H1 (cell line): Measurements from ENCODE around the gene KDM6A. TPM values are rescaled to one million over a fixed set of nuclear protein-coding genes. Genes with fewer than 3 reads are reported as not detected.

Experiments
- CTCF ChIA-PET: fragments of 300-600 bp; sonication (Branson Sonifier 250); formaldehyde crosslinking; loops from one replicate; lab custom pipeline; 2021; ENCODE audit not compliant: partially characterized antibody; lab: Charles Lee
- POLR2A ChIA-PET: fragments of 300-600 bp; sonication (Branson Sonifier 250); formaldehyde crosslinking; loops from one replicate; lab custom pipeline; 2021; ENCODE audit warnings: inconsistent platforms; ENCODE audit not compliant: partially characterized antibody; lab: Charles Lee
- DNase-seq, 2 experiments: peaks; one replicate each; pipeline versions ENCODE4 v3.0.0 to v3.0.0-alpha.2; 2010 to 2022; ENCODE audit warnings: low spot score in 2 of 2, low read depth in 1 of 2, mixed read lengths in 1 of 2
- FAIRE-seq: peaks from 2 replicates; lab custom pipeline; 2011; peaks lifted over from hg19 to GRCh38; lab: Jason Lieb, UNC
- H2AFZ ChIP-seq: 2 replicates; pipeline ENCODE4 v1.8.1; 2012; ENCODE audit warnings: low read length, inconsistent platforms
- H2AK5ac ChIP-seq: 2 replicates; pipeline ENCODE4 v1.6.1; 2013; ENCODE audit warnings: low read depth, low read length
- H2BK120ac ChIP-seq: replicated peaks from 2 replicates; pipeline ENCODE3; 2013; ENCODE audit warnings: low read depth, low read length, inconsistent platforms
- H2BK12ac ChIP-seq: 2 replicates; pipeline ENCODE4 v1.6.1; 2013; ENCODE audit warnings: low read depth, low read length
- H2BK15ac ChIP-seq: 2 replicates; pipeline ENCODE4 v1.6.1; 2013; ENCODE audit warnings: low read length
- H2BK20ac ChIP-seq: 2 replicates; pipeline ENCODE4 v1.6.1; 2013; ENCODE audit warnings: low read length
- H2BK5ac ChIP-seq: 2 replicates; pipeline ENCODE4 v1.6.1; 2013; ENCODE audit warnings: low read depth, low read length
- H3K14ac ChIP-seq: 2 replicates; pipeline ENCODE4 v1.6.1; 2013; ENCODE audit warnings: inconsistent platforms; ENCODE audit not compliant: insufficient read length
- H3K18ac ChIP-seq: 2 replicates; pipeline ENCODE4 v1.6.1; 2013; ENCODE audit warnings: low read length; ENCODE audit errors: extremely low read depth
- H3K23ac ChIP-seq: 2 replicates; pipeline ENCODE4 v1.6.1; 2013; ENCODE audit warnings: inconsistent platforms; ENCODE audit not compliant: insufficient read length
- H3K23me2 ChIP-seq: 2 replicates; pipeline ENCODE4 v1.6.1; 2013; ENCODE audit warnings: low read depth, low read length
- H3K27ac ChIP-seq: 2 replicates; pipeline ENCODE4 v1.6.1; 2011; ENCODE audit warnings: low read depth, low read length, inconsistent platforms
- H3K27me3 ChIP-seq, 4 experiments: replicated peaks in 1 of 4; 1 replicate in 1 of 4; 2 replicates in 3 of 4; pipeline versions ENCODE4 v1.6.1 to v1.8.1; 2011 to 2013; ENCODE audit warnings: low read length in 3 of 4, mild to moderate bottlenecking in 3 of 4, inconsistent platforms in 2 of 4, mixed read lengths in 2 of 4, moderate library complexity in 1 of 4; ENCODE audit not compliant: control insufficient read depth in 3 of 4, insufficient read depth in 3 of 4; ENCODE audit errors: extremely low read depth in 1 of 4
- H3K36me3 ChIP-seq, 4 experiments: 2 replicates each; pipeline versions ENCODE4 v1.6.1 to v1.8.1; 2011 to 2013; ENCODE audit warnings: mild to moderate bottlenecking in 4 of 4, low read length in 3 of 4, moderate library complexity in 2 of 4, control low read depth in 1 of 4, inconsistent platforms in 1 of 4; ENCODE audit not compliant: insufficient read depth in 4 of 4, control insufficient read depth in 2 of 4
- H3K4ac ChIP-seq: replicated peaks from 2 replicates; pipeline ENCODE3; 2013; ENCODE audit warnings: low read length, low read depth, mixed read lengths, inconsistent platforms; ENCODE audit not compliant: insufficient read length
- H3K4me1 ChIP-seq, 4 experiments: replicated peaks in 1 of 4; 1 replicate in 1 of 4; 2 replicates in 3 of 4; pipeline versions ENCODE4 v1.6.1 to v1.8.1; 2011 to 2013; ENCODE audit warnings: low read length in 3 of 4, inconsistent platforms in 2 of 4, mixed read lengths in 1 of 4; ENCODE audit not compliant: insufficient read depth in 4 of 4, control insufficient read depth in 3 of 4
- H3K4me2 ChIP-seq, 2 experiments: 2 replicates each; pipeline versions ENCODE4 v1.6.1 to v1.8.1; 2011 to 2013; ENCODE audit warnings: low read depth in 2 of 2, low read length in 2 of 2, control low read depth in 1 of 2, inconsistent platforms in 1 of 2, mild to moderate bottlenecking in 1 of 2; ENCODE audit not compliant: insufficient read depth in 1 of 2
- H3K4me3 ChIP-seq, 4 experiments: fragments of 200-600, 300-600 bp in 1 of 4; sonication (generic), shearing (Covaris generic), sonication (Bioruptor Twin) in 1 of 4; 2 replicates each; pipeline versions ENCODE4 v1.5.1 to v1.8.1; 2011 to 2016; ENCODE audit warnings: low read length in 4 of 4, low read depth in 3 of 4, control low read depth in 2 of 4, inconsistent platforms in 2 of 4, mild to moderate bottlenecking in 2 of 4, mixed read lengths in 1 of 4, moderate library complexity in 1 of 4; ENCODE audit not compliant: insufficient read depth in 2 of 4; ENCODE audit errors: extremely low read depth in 1 of 4
- H3K56ac ChIP-seq: replicated peaks from 2 replicates; pipeline ENCODE3; 2013; ENCODE audit warnings: low read depth, mild to moderate bottlenecking, mixed read lengths, low read length, inconsistent platforms; ENCODE audit not compliant: insufficient read length
- H3K79me1 ChIP-seq: 2 replicates; pipeline ENCODE4 v1.6.1; 2013; ENCODE audit warnings: low read depth, low read length, control low read depth
- H3K79me2 ChIP-seq, 2 experiments: 2 replicates each; pipeline versions ENCODE4 v1.6.1 to v1.8.1; 2012 to 2013; ENCODE audit warnings: low read length in 2 of 2, mild to moderate bottlenecking in 2 of 2, inconsistent platforms in 1 of 2; ENCODE audit not compliant: insufficient read depth in 2 of 2, control insufficient read depth in 1 of 2
- H3K9ac ChIP-seq, 4 experiments: replicated peaks in 1 of 4; 1 replicate in 1 of 4; 2 replicates in 3 of 4; pipeline versions ENCODE4 v1.6.1 to v1.8.1; 2011 to 2013; ENCODE audit warnings: low read depth in 3 of 4, low read length in 3 of 4, control low read depth in 2 of 4, mild to moderate bottlenecking in 2 of 4, moderate library complexity in 2 of 4, inconsistent platforms in 1 of 4; ENCODE audit errors: extremely low read depth in 1 of 4
- H3K9me3 ChIP-seq, 2 experiments: 2 replicates each; pipeline versions ENCODE4 v1.6.1 to v1.8.1; 2012 to 2013; ENCODE audit warnings: mild to moderate bottlenecking in 2 of 2, moderate library complexity in 2 of 2, control low read depth in 1 of 2, inconsistent platforms in 1 of 2, low read depth in 1 of 2, low read length in 1 of 2, mixed read lengths in 1 of 2; ENCODE audit not compliant: insufficient read depth in 2 of 2
- H4K20me1 ChIP-seq, 2 experiments: replicated peaks in 1 of 2; 2 replicates each; pipeline versions ENCODE3 to v1.8.1; 2011 to 2013; ENCODE audit warnings: inconsistent platforms in 2 of 2, low read length in 2 of 2, mild to moderate bottlenecking in 1 of 2; ENCODE audit not compliant: insufficient read depth in 2 of 2, control insufficient read depth in 1 of 2
- H4K5ac ChIP-seq: 2 replicates; pipeline ENCODE4 v1.6.1; 2013; ENCODE audit warnings: low read length, low read depth, mixed read lengths, inconsistent platforms; ENCODE audit not compliant: insufficient read length
- H4K8ac ChIP-seq: 2 replicates; pipeline ENCODE4 v1.8.0; 2013; ENCODE audit warnings: mild to moderate bottlenecking, moderate library complexity, low read length, inconsistent platforms; ENCODE audit not compliant: insufficient read depth; ENCODE audit errors: extremely low read depth
- H4K91ac ChIP-seq: replicated peaks from 2 replicates; pipeline ENCODE3; 2013; ENCODE audit warnings: low read length, mixed read lengths, inconsistent platforms; ENCODE audit not compliant: insufficient read length
- BACH1 ChIP-seq: IDR thresholded peaks from 2 replicates; pipeline ENCODE4 v1.6.1; 2012; ENCODE audit warnings: low read length, improper control_type of control experiment
- CEBPB ChIP-seq: IDR thresholded peaks from 2 replicates; pipeline ENCODE4 v1.6.1; 2012; ENCODE audit warnings: low read depth, low read length
- HDAC2 ChIP-seq, 2 experiments: fragments of 300-600 bp in 1 of 2; sonication (generic) in 1 of 2; IDR thresholded peaks; 2 replicates each; pipeline ENCODE4 v1.6.1; 2011 to 2012; ENCODE audit warnings: low read depth in 2 of 2, low read length in 2 of 2, mild to moderate bottlenecking in 2 of 2, moderate library complexity in 2 of 2, borderline replicate concordance in 1 of 2, inconsistent platforms in 1 of 2
- POU5F1 ChIP-seq: IDR thresholded peaks from 2 replicates; pipeline ENCODE4 v1.6.1; 2011; ENCODE audit warnings: low read depth, mild to moderate bottlenecking, low read length, moderate library complexity
- RAD21 ChIP-seq, 2 experiments: IDR thresholded peaks in 1 of 2; conservative IDR thresholded peaks in 1 of 2; 2 replicates each; pipeline ENCODE4 v1.6.1; 2011; ENCODE audit warnings: low read depth in 2 of 2, low read length in 2 of 2, improper control_type of control experiment in 1 of 2, inconsistent platforms in 1 of 2, mild to moderate bottlenecking in 1 of 2, moderate library complexity in 1 of 2
- SIRT6 ChIP-seq: IDR thresholded peaks from one replicate; pipeline ENCODE4 v1.7.1; 2012; ENCODE audit warnings: low read length, inconsistent platforms
- USF2 ChIP-seq: IDR thresholded peaks from 2 replicates; pipeline ENCODE4 v1.6.1; 2011; ENCODE audit warnings: low read length, improper control_type of control experiment
- WGBS, 2 experiments: shearing (Covaris generic) in 1 of 2; methylation state at CpG; one replicate each; pipeline versions ENCODE4 v1.1.6 to v1.1.7; 2013 to 2015; ENCODE audit warnings: low lambda C conversion rate in 2 of 2, mixed read lengths in 2 of 2, inconsistent platforms in 1 of 2, low coverage in 1 of 2, missing lambda C conversion rate in 1 of 2; ENCODE audit not compliant: insufficient replicate concordance in 2 of 2, insufficient coverage in 1 of 2, insufficient read length in 1 of 2; ENCODE audit errors: extremely low coverage in 1 of 2, missing lambda C conversion rate in 1 of 2; 5-methylcytosine and 5-hydroxymethylcytosine counted together
- polyA plus RNA-seq, 7 experiments: library from polyadenylated mRNA; depleted of rRNA in 3 of 7; stranded (reverse) in 5 of 7; unstranded in 2 of 7; fragments of >200 nt in 5 of 7; fragments of 200-250 nt in 2 of 7; gene quantifications; 1 replicate in 5 of 7; 2 replicates in 1 of 7; 4 replicates in 1 of 7; pipeline versions ENCODE4 v1.2.1 to v1.2.3, GENCODE V29; 2011 to 2013; ENCODE audit warnings: missing spikeins in 2 of 7, mixed read lengths in 2 of 7
- total RNA-seq: library from RNA; stranded (reverse); fragmentation: NEBNext Ultra II Directional; extraction: Animal tissue kit (Norgen Biotek cat#: 25700); gene quantifications from 2 replicates; pipeline ENCODE4 v1.2.1, GENCODE V29; 2021

The KDM6A gene
- total and polyA plus RNA-seq, 2 of the 8 experiments (the other 6 are each of a cell fraction or from before 2014, with no cell fraction given): 43.5 to 58.4 TPM

GRCh38 chrX:44843753-44844152, 29.2 kb upstream of the KDM6A start, which contains the start of gene DUSP21:
Gene DUSP21, plus strand, starts transcription at chrX:44844021. Its CDS starts 112 bp downstream, at chrX:44844133.
- no peak within 1 kb of the TSS for H2AK5ac ChIP-seq
- H3K14ac ChIP-seq: no peak within 1 kb of the TSS
- H2BK20ac ChIP-seq: no peak within 1 kb of the TSS
- no peaks in the 10 kb centered on the region for H3K79me2 ChIP-seq
- ChIA-PET POLR2A (no interaction called here), CTCF (no interaction called here)
- H2AFZ ChIP-seq: no peak within 1 kb of the TSS
- H4K8ac ChIP-seq: no peak within 1 kb of the TSS
- no peaks in the 10 kb centered on the region for H3K27me3 ChIP-seq
- H2BK120ac ChIP-seq: no peak within 1 kb of the TSS
- no peaks in the 10 kb centered on the region for H3K79me1 ChIP-seq
- no peak within 1 kb of the TSS for H2BK12ac ChIP-seq
- no peak within 1 kb of the TSS for H3K56ac ChIP-seq
- H2BK5ac ChIP-seq: no peak within 1 kb of the TSS
- no peak within 1 kb of the TSS for H4K5ac ChIP-seq
- DNase-seq (no peak), FAIRE-seq (no peak)
- no peak within 1 kb of the TSS for H4K91ac ChIP-seq
- WGBS, 2 experiments: 93% methylated on average over 10 of the region's 16 CpGs; no CpG with 5 or more reads in 1 of the 2 experiments
- H3K18ac ChIP-seq: no peak within 1 kb of the TSS
- no peaks in the 10 kb centered on the region for H3K4me1 ChIP-seq
- no peak for TF ChIP-seq SIRT6
- TF ChIP-seq RAD21 (IDR thresholded peaks at IDR 0.05 in 1 of 2, conservative IDR thresholded peaks at IDR 0.05 in 1 of 2; ENCODE audit: low read depth in 2 of 2, low read length in 2 of 2): no peak
- no peak for TF ChIP-seq HDAC2 (IDR thresholded peaks at IDR 0.05; ENCODE audit: borderline replicate concordance in 1 of 2, low read depth in 2 of 2, low read length in 2 of 2)
- TF ChIP-seq BACH1: no peak
- TF ChIP-seq CEBPB: no peak
- no peak for TF ChIP-seq USF2
- TF ChIP-seq POU5F1: no peak
- H3K9ac ChIP-seq: no peak within 1 kb of the TSS
- H3K4me2 ChIP-seq: no peak within 1 kb of the TSS
- no peaks in the 10 kb centered on the region for H3K23me2 ChIP-seq
- H4K20me1 ChIP-seq: no peaks in the 10 kb centered on the region
- no peak within 1 kb of the TSS for H3K4ac ChIP-seq
- no peak within 1 kb of the TSS for H2BK15ac ChIP-seq
- H3K36me3 ChIP-seq: no peaks in the 10 kb centered on the region
- no peak within 1 kb of the TSS for H3K4me3 ChIP-seq
- H3K9me3 ChIP-seq: no peaks in the 10 kb centered on the region
- no peak within 1 kb of the TSS for H3K27ac ChIP-seq
- no peak within 1 kb of the TSS for H3K23ac ChIP-seq
